Measurements from ENCODE around the gene PARVA. TPM values are rescaled to one million over a fixed set of nuclear protein-coding genes. Genes with fewer than 3 reads are reported as not detected.

PARVA gene
- total and polyA plus RNA-seq, 2 of the 8 experiments (the other 6 are each of a cell fraction or from before 2014, with no cell fraction given) = 3.1 to 13.5 TPM

- TF ChIP-seq, protein P1, sequence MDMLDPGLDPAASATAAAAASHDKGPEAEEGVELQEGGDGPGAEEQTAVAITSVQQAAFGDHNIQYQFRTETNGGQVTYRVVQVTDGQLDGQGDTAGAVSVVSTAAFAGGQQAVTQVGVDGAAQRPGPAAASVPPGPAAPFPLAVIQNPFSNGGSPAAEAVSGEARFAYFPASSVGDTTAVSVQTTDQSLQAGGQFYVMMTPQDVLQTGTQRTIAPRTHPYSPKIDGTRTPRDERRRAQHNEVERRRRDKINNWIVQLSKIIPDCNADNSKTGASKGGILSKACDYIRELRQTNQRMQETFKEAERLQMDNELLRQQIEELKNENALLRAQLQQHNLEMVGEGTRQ (IDR thresholded peaks at IDR 0.05; ENCODE audit: low read length) = no peak
- no peak for TF ChIP-seq NRF1 (IDR thresholded peaks at IDR 0.05; ENCODE audit: low read depth, low read length)
Observed at GRCh38 chr11:12413141-12414052, 36.0 kb downstream of the PARVA start (continued).

Data from H1 (cell line).